Fibroblast of villous mesenchyme (primary cell): ENCODE results near the gene AP1G1. TPM values are rescaled to one million over a fixed set of nuclear protein-coding genes. Genes with fewer than 3 reads are reported as not detected.
A peak's percentile ranks its signal among the peaks of the same experiment; 100 is the strongest.

Experiments used
- DNase-seq: peaks from one replicate; pipeline ENCODE4 v3.0.0-alpha.2; 2010; ENCODE audit warnings: low read depth
- H3K4me3 ChIP-seq: 2 replicates; pipeline ENCODE4 v1.5.1; 2011; ENCODE audit warnings: low read depth, mild to moderate bottlenecking, low read length
- total RNA-seq: library from RNA; depleted of rRNA; stranded (reverse); fragments of >200 nt; gene quantifications from 2 replicates; pipeline ENCODE4 v1.2.3, GENCODE V29; 2012
- TF ChIP-seq, protein P1 (sequence below): IDR thresholded peaks from 2 replicates; pipeline ENCODE4 v1.5.1; 2012; ENCODE audit warnings: low read depth, mild to moderate bottlenecking, low read length; ENCODE audit not compliant: insufficient read depth

Gene AP1G1
- total RNA-seq, 1 donor: 117 TPM

- DNase-seq: no peak
- H3K4me3 ChIP-seq: no peak overlapping the region
- TF ChIP-seq, protein P1, sequence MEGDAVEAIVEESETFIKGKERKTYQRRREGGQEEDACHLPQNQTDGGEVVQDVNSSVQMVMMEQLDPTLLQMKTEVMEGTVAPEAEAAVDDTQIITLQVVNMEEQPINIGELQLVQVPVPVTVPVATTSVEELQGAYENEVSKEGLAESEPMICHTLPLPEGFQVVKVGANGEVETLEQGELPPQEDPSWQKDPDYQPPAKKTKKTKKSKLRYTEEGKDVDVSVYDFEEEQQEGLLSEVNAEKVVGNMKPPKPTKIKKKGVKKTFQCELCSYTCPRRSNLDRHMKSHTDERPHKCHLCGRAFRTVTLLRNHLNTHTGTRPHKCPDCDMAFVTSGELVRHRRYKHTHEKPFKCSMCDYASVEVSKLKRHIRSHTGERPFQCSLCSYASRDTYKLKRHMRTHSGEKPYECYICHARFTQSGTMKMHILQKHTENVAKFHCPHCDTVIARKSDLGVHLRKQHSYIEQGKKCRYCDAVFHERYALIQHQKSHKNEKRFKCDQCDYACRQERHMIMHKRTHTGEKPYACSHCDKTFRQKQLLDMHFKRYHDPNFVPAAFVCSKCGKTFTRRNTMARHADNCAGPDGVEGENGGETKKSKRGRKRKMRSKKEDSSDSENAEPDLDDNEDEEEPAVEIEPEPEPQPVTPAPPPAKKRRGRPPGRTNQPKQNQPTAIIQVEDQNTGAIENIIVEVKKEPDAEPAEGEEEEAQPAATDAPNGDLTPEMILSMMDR: no peak
Observed at GRCh38 chr16:71851746-71852145, 43.1 kb upstream of the AP1G1 start.

GRCh38 chr16:71848622-71849021 lies 40.0 kb upstream of the AP1G1 start:
- no peak for DNase-seq
- TF ChIP-seq, protein P1: no peak
- H3K4me3 ChIP-seq: no peak overlapping the region

DNA sequence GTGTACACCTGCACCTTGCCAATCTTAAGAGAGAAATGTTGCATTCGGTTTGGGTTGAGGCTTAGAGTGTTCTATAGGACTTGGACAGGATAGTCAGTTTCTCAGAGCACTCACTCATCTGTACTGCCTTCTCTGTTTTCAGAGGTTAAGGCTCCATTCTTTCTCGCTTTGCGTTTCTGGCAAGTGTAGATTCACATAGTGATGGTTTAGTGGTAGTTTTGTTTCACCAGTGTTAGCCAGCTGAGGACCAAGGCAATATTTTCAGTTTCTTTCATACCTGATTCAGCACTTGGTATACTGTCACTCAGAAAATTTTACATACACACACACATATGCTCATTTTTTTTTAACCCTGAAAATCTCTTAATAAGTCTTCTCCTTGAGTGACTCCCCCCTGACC lies 38.5 kb upstream of the AP1G1 start:
- H3K4me3 ChIP-seq: peak overlapping the region; percentile 95
- TF ChIP-seq, protein P1: no peak
- DNase-seq: no peak

- peak overlapping the region; percentile 95 for H3K4me3 ChIP-seq
- peak; percentile 38 for DNase-seq
- TF ChIP-seq, protein P1: no peak
Observed at GRCh38 chr16:71846431-71846830, 37.8 kb upstream of the AP1G1 start.

GRCh38 chr16:71845639-71846430 lies 37.2 kb upstream of the AP1G1 start, which contains the start of gene ATXN1L:
Gene ATXN1L (plus strand): TSS chr16:71845976. CDS start chr16:71849741, 3,765 bp downstream.
- DNase-seq: peak; percentile 92
- H3K4me3 ChIP-seq: peak within 1 kb of the TSS; percentile 95
- TF ChIP-seq, protein P1: no peak

DNA sequence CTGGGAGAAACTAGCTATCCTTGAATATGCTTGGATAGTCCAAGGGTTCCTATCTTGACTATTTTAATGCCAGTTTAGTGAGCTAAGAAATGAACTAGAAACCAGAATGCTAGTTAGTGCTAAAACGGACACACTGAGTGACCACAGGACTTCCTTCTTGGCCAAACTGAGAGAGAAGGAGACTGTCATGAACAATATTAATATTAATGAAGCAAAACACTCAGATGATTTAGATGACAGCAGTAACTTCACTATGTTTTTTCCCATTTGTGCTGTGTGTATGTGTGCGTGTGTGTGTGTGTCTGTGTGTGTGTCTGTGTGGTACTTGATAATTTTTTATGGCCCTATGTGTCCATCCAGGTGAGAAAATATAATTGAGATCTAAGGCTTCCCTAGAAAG lies 34.9 kb upstream of the AP1G1 start:
- no peak for DNase-seq
- TF ChIP-seq, protein P1: no peak

GRCh38 chr16:71840052-71840451 lies 31.4 kb upstream of the AP1G1 start:
- peak; percentile 47 for DNase-seq
- TF ChIP-seq, protein P1: no peak
- H3K4me3 ChIP-seq: no peak overlapping the region

More for the DNA sequence above, 34.9 kb upstream of the AP1G1 start:
- no peak overlapping the region for H3K4me3 ChIP-seq
